DMS114 treated with DMSO at 0.1 percent for 48 hours (cell line): ENCODE results near the gene CCDC127.
"Not testable (repeated sequence)": the region's sequence is repeated elsewhere in the genome, so short reads cannot be mapped to it uniquely, and the experiment has no call there.

ENCODE experiments used
- DNase-seq: peaks from one replicate; lab custom pipeline; 2025; ENCODE audit not compliant: unreplicated experiment; lab: John Stamatoyannopoulos, UW

Gene CCDC127

DNA sequence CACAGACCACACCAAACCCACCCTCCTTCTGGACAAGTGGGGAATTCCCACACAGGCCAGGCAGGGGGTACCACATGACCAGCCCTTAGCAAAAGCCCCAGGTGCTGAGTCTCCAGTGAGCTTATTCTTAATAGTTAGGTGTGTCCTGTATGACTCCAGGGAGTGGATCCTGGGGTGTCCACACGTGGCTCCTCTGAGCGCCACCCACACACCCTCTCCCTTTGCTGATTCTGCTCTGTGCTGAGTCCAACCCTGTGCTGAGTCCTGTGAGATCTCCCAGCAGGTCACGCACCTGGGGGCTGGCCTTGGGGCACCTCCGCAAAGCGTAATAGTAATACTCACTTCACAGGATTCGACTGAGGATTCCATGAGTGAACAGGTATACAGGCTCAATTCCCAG, 14.0 kb downstream of the CCDC127 start:
- no peak for DNase-seq

- DNase-seq: no peak
Observed at GRCh38 chr5:203246-203930, 14.6 kb downstream of the CCDC127 start.

- no peak for DNase-seq
Observed at GRCh38 chr5:201672-202071, 16.3 kb downstream of the CCDC127 start.

DNA sequence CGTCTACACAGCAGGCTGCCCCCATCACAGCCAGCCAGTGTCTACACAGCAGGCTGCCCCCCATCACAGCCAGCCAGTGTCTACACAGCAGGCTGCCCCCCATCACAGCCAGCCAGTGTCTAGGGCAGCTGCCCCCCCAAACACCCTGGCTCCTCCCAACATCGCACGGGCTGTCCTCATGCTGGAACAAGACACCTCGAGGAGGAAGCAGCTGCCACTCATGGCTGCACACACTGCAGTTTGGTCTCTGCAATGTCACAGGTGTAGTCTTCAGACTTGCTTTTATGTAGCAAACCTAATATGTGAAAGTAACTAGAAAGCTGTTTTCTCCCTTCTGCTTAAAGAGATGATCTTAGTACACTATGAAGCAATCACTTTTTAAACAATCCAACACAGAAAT, 17.0 kb downstream of the CCDC127 start:
- no peak for DNase-seq

DNA sequence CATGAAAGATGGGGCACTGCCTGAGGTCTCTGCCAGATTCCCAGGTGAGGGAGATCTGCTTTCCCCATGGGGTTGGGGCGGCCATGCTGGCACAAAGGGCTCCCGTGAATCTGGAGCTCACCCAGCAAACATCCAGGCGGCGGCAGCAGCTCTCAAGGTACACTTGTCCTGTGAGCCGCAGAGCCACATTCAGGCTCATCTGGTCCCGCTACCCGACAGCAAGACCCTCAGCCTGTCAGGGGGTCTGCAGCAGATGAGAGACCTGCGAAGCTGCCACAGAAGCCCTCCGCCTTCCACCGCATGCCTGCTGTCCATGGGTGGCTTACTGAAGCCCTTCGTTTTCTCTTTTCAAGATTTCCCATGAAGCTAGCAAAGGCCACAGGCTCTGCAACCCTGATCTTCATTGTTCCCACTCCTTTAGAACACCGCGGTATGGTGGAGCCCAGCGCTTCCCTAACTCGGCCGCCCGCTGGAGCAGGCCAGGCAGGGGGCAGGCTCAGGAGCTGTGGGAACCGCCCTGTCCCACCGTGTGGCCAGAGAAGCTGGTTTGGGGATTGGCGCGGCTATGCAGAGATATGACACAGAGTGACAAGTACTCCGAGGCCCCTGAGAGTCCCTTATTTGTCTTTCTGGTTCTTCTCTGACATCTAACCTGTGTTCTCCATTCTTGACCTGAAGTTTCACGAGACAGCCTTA, 17.9 kb downstream of the CCDC127 start:
- DNase-seq: no peak

GRCh38 chr5:199197-199949, 18.6 kb downstream of the CCDC127 start:
- DNase-seq: no peak

DNA sequence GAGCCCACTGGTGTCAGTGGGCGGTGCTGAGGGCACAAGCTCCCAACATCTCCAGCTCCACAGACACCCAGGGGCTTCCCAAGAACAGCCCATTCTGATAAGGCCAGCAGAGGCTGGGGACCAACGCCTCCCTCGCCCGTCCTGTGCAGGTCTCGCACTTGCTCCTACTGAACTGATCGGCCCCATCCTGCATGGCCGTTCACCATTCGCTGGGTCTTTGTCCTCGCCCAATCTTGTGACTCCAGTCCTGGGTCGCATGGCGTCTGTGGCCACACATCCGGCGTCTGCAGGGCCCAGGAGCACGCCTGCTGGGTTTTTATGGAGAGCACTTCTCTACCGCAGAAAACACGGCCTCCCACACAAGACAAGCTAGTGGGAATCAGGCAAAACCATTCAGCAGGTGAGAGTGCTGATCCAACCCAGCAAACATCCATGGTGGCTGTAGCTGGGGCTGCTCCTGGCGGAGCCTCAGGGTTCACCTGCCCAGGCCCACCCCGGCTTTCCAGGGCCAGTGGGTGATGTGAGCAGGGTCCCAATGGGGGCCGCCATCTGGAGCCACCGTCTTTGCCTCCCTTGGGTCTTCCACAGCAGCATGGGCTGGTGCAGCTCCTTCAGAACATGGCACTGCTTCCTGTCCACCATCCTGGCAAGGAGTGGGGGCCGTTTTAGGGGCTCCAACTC, 19.3 kb downstream of the CCDC127 start:
- DNase-seq: no peak

DNA sequence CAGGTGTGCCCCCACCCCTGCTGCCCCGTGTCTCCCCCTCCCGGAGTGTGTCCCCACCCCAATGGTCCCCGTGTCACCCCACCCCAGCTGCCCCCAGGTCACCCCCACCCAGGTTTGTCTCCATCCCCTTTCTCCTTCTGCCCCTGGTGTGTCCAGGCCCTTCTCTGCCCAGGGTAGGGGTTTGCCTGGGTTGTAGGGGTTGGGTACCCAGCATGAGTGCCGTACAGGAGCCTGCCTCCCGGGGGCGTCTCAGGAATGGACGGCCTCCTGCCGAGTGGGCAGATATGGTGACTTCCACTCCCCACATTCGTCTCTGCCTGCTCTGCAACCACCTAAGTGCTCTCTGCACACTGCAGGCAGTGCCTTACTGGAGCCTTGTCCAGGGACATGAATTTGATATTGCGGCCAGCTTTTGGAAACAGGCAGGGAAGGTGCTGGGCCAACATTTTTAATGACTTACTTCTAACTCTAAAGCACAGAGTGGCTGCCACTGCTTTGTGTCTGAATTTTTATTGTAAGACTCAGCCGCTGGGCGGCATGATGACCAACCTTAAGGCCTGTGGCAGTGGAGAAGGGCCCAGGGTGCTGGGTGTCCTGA, 20.0 kb downstream of the CCDC127 start:
- DNase-seq: no peak

- not testable (repeated sequence) for DNase-seq
Observed at GRCh38 chr5:197031-197430, 20.9 kb downstream of the CCDC127 start.

DNA sequence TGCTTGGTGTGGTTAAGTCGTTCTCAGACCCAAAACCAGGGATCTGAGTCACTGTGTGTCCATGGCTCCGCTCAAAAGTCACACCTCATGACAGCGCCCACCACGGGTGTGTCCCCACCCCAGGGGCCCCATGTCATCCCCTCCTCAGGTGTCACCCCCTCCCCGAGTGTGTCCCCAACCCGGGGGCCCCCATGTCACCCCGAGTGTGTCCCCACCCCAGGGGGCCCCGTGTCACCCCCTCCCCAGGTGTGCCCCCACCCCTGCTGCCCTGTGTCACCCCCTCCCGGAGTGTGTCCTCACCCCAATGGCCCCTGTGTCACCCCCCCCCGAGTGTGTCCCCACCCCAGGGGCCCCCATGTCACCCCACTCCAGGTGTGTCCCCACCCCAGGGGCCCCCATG, 21.6 kb downstream of the CCDC127 start:
- no peak for DNase-seq

DNA sequence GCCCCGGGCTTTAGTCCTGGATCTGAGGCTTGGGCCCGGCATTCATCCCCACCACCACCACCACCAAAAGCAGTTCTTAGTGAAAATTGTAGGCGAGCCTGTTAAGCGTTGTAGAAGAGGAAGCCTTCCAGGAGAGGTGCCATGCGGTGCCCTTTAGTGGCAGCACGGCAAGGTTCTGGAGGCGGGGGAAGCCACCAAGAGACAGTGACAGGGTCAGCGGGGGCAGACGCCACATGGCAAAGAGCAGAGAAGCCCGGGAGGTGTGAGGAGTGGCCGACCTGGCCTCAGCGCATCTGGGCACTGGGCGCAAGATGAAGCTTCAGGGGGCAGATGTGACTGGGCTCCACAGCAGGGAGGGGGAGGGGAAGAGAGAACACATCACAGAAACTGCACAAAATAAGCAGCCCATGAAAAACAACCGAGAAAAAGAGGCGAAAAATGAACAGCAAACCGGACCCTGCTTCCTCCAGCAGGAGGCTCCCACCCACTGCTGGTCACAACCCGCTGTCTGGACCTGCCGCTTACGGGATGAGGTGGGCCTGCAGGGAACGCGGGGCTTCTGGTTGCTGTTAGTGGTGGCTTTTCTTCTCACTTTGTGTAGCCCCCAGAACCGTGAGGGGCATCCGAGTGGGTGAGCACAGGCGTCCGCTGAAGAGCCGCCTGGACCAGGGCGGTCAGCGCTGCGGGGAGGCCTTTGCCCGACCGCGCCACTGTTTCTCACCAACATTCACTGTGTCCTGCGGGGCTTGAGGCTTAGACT, 22.4 kb downstream of the CCDC127 start:
- DNase-seq: no peak

DNA sequence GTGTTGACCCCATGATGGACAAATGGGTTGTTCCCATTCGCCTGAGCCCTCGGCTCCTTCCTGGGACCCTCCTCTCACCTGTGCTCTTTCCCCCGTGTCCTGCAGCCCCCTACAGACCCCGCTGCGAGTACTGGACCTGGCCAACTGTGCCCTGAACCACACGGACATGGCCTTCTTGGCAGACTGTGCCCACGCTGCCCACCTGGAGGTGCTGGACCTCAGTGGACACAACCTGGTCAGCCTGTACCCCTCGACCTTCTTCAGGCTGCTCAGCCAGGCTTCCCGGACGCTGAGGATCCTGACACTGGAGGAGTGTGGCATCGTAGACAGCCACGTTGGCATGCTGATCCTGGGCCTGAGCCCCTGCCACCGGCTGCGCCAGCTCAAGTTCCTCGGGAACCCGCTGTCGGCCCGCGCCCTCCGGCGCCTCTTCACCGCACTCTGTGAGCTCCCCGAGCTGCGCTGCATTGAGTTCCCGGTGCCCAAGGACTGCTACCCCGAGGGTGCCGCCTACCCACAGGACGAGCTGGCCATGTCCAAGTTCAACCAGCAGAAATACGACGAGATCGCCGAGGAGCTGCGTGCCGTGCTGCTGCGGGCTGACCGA, 23.2 kb downstream of the CCDC127 start:
- DNase-seq: no peak

GRCh38 chr5:194102-194501, 23.9 kb downstream of the CCDC127 start:
- DNase-seq: no peak

DNA sequence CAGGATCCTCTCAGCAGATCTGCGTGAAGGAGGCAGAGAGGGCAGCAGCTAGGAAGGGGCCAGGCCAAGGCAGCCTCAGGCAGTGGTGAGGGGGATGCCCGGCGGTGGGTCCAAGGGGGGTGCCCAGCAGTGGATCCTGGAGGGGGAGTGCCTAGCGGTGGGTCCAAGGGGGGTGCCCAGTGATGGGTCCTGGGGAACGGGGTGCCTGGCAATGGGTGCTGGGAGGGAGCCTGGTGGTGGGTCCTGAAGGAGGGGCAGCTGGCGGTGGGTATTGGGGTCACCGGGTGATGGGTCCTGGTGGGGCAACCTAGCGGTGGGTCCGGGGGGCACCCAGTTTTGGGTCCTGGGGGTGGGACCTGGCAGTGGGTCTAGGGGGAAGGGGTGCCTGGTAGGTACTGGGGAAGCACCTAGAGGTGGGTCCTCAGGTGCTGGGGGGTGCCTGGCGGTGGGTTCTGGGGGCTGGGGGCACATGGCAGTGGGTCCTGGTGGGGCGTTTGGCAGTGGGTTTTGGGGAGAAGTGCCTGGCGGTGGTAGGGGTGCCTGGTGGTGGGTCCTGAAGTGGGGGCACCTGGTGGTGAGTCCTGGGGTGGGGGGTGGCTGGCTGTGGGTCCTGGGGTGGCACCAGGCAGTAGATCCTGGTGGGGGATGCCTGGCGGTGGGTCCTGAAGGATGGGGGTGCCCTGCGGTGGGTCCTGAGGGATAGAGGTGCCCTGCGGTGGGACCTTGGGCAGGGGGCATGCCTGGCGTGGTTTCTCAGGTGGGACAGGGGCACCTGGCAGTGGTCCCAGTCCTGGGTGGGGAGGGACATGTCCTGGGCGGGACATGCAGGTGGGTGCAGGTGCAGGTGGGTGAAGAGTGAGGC, 24.8 kb downstream of the CCDC127 start:
- DNase-seq: no peak

- DNase-seq: no peak
Observed at GRCh38 chr5:192691-192969, 25.3 kb downstream of the CCDC127 start.

DNA sequence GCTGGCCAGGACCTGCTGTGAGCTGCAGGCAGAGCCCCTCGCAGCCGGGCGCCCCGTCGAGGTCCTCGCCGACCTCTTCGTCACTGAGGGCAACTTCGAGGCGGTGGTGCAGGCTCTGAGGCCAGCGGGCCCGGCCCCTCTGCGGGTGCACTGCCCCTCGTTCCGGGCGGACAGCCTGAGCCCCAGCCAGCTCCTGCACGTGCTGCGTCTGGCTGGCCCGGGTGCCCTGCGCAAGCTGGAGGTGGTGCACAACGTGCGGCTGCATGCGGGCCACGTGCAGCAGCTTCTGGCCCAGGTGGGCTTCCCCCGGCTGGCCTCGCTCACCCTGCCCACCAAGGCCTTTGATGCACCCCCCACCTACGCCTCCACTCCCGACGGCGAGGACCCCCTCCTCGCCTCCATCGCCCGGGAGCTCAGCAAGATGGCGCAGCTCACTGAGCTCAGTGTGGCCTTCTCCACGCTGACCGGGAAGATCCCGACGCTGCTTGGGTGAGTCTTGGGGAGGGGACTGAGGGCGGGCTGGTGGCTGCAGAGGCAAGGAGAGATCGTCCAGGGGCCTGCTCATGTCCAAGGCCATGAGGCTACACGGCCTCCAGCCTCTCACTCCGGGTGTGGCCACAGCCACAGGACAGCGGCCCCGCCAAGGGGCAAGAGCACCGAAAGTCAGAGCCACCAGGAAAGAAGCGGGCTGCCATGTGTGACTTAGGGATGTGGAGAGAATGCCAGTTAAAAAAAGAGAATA, 25.8 kb downstream of the CCDC127 start:
- DNase-seq: no peak

GRCh38 chr5:191036-191948, 26.7 kb downstream of the CCDC127 start, which contains the start of gene LRRC14B:
TSS of gene LRRC14B (plus strand) at chr5:191495. CDS start at chr5:191539, 44 bp downstream.
- no peak for DNase-seq
